Loucy (cell line): ENCODE data around the gene OLFM1.

ENCODE experiments used
- EZH2phosphoT487 ChIP-seq: fragments of 200-600 bp; IDR thresholded peaks from 2 replicates; pipeline ENCODE4 v1.6.1; 2018; ENCODE audit warnings: antibody characterized with exemption, mild to moderate bottlenecking, moderate library complexity, borderline replicate concordance
- TF ChIP-seq, protein P1 (sequence below): fragments of 200-600 bp; sonication (generic); conservative IDR thresholded peaks from 2 replicates; pipeline ENCODE4 v1.5.1; 2014; ENCODE audit warnings: mild to moderate bottlenecking, antibody characterized with exemption, low read length

- TF ChIP-seq, protein P1, sequence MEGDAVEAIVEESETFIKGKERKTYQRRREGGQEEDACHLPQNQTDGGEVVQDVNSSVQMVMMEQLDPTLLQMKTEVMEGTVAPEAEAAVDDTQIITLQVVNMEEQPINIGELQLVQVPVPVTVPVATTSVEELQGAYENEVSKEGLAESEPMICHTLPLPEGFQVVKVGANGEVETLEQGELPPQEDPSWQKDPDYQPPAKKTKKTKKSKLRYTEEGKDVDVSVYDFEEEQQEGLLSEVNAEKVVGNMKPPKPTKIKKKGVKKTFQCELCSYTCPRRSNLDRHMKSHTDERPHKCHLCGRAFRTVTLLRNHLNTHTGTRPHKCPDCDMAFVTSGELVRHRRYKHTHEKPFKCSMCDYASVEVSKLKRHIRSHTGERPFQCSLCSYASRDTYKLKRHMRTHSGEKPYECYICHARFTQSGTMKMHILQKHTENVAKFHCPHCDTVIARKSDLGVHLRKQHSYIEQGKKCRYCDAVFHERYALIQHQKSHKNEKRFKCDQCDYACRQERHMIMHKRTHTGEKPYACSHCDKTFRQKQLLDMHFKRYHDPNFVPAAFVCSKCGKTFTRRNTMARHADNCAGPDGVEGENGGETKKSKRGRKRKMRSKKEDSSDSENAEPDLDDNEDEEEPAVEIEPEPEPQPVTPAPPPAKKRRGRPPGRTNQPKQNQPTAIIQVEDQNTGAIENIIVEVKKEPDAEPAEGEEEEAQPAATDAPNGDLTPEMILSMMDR = no peak
- TF ChIP-seq EZH2phosphoT487 = no peak
These were observed 42.9 kb downstream of the OLFM1 start for GRCh38 chr9:135130207-135130976.
